H1 (cell line): ENCODE measurements around the gene SPECC1. TPM values are rescaled to one million over a fixed set of nuclear protein-coding genes. Genes with fewer than 3 reads are reported as not detected.

Experiments
- CTCF ChIA-PET: fragments of 300-600 bp; sonication (Branson Sonifier 250); formaldehyde crosslinking; loops from one replicate; lab custom pipeline; 2021; ENCODE audit not compliant: partially characterized antibody; lab: Charles Lee
- POLR2A ChIA-PET: fragments of 300-600 bp; sonication (Branson Sonifier 250); formaldehyde crosslinking; loops from one replicate; lab custom pipeline; 2021; ENCODE audit warnings: inconsistent platforms; ENCODE audit not compliant: partially characterized antibody; lab: Charles Lee
- DNase-seq, 2 experiments: peaks; one replicate each; pipeline versions ENCODE4 v3.0.0 to v3.0.0-alpha.2; 2010 to 2022; ENCODE audit warnings: low spot score in 2 of 2, low read depth in 1 of 2, mixed read lengths in 1 of 2
- FAIRE-seq: peaks from 2 replicates; lab custom pipeline; 2011; peaks lifted over from hg19 to GRCh38; lab: Jason Lieb, UNC
- H2AFZ ChIP-seq: 2 replicates; pipeline ENCODE4 v1.8.1; 2012; ENCODE audit warnings: low read length, inconsistent platforms
- H2AK5ac ChIP-seq: 2 replicates; pipeline ENCODE4 v1.6.1; 2013; ENCODE audit warnings: low read depth, low read length
- H2BK120ac ChIP-seq: replicated peaks from 2 replicates; pipeline ENCODE3; 2013; ENCODE audit warnings: low read depth, low read length, inconsistent platforms
- H2BK12ac ChIP-seq: 2 replicates; pipeline ENCODE4 v1.6.1; 2013; ENCODE audit warnings: low read depth, low read length
- H2BK15ac ChIP-seq: 2 replicates; pipeline ENCODE4 v1.6.1; 2013; ENCODE audit warnings: low read length
- H2BK20ac ChIP-seq: 2 replicates; pipeline ENCODE4 v1.6.1; 2013; ENCODE audit warnings: low read length
- H2BK5ac ChIP-seq: 2 replicates; pipeline ENCODE4 v1.6.1; 2013; ENCODE audit warnings: low read depth, low read length
- H3K14ac ChIP-seq: 2 replicates; pipeline ENCODE4 v1.6.1; 2013; ENCODE audit warnings: inconsistent platforms; ENCODE audit not compliant: insufficient read length
- H3K18ac ChIP-seq: 2 replicates; pipeline ENCODE4 v1.6.1; 2013; ENCODE audit warnings: low read length; ENCODE audit errors: extremely low read depth
- H3K23ac ChIP-seq: 2 replicates; pipeline ENCODE4 v1.6.1; 2013; ENCODE audit warnings: inconsistent platforms; ENCODE audit not compliant: insufficient read length
- H3K23me2 ChIP-seq: 2 replicates; pipeline ENCODE4 v1.6.1; 2013; ENCODE audit warnings: low read depth, low read length
- H3K27ac ChIP-seq: 2 replicates; pipeline ENCODE4 v1.6.1; 2011; ENCODE audit warnings: low read depth, low read length, inconsistent platforms
- H3K27me3 ChIP-seq, 4 experiments: replicated peaks in 1 of 4; 1 replicate in 1 of 4; 2 replicates in 3 of 4; pipeline versions ENCODE4 v1.6.1 to v1.8.1; 2011 to 2013; ENCODE audit warnings: low read length in 3 of 4, mild to moderate bottlenecking in 3 of 4, inconsistent platforms in 2 of 4, mixed read lengths in 2 of 4, moderate library complexity in 1 of 4; ENCODE audit not compliant: control insufficient read depth in 3 of 4, insufficient read depth in 3 of 4; ENCODE audit errors: extremely low read depth in 1 of 4
- H3K36me3 ChIP-seq, 4 experiments: 2 replicates each; pipeline versions ENCODE4 v1.6.1 to v1.8.1; 2011 to 2013; ENCODE audit warnings: mild to moderate bottlenecking in 4 of 4, low read length in 3 of 4, moderate library complexity in 2 of 4, control low read depth in 1 of 4, inconsistent platforms in 1 of 4; ENCODE audit not compliant: insufficient read depth in 4 of 4, control insufficient read depth in 2 of 4
- H3K4ac ChIP-seq: replicated peaks from 2 replicates; pipeline ENCODE3; 2013; ENCODE audit warnings: low read length, low read depth, mixed read lengths, inconsistent platforms; ENCODE audit not compliant: insufficient read length
- H3K4me1 ChIP-seq, 4 experiments: replicated peaks in 1 of 4; 1 replicate in 1 of 4; 2 replicates in 3 of 4; pipeline versions ENCODE4 v1.6.1 to v1.8.1; 2011 to 2013; ENCODE audit warnings: low read length in 3 of 4, inconsistent platforms in 2 of 4, mixed read lengths in 1 of 4; ENCODE audit not compliant: insufficient read depth in 4 of 4, control insufficient read depth in 3 of 4
- H3K4me2 ChIP-seq, 2 experiments: 2 replicates each; pipeline versions ENCODE4 v1.6.1 to v1.8.1; 2011 to 2013; ENCODE audit warnings: low read depth in 2 of 2, low read length in 2 of 2, control low read depth in 1 of 2, inconsistent platforms in 1 of 2, mild to moderate bottlenecking in 1 of 2; ENCODE audit not compliant: insufficient read depth in 1 of 2
- H3K4me3 ChIP-seq, 4 experiments: fragments of 200-600, 300-600 bp in 1 of 4; sonication (generic), shearing (Covaris generic), sonication (Bioruptor Twin) in 1 of 4; 2 replicates each; pipeline versions ENCODE4 v1.5.1 to v1.8.1; 2011 to 2016; ENCODE audit warnings: low read length in 4 of 4, low read depth in 3 of 4, control low read depth in 2 of 4, inconsistent platforms in 2 of 4, mild to moderate bottlenecking in 2 of 4, mixed read lengths in 1 of 4, moderate library complexity in 1 of 4; ENCODE audit not compliant: insufficient read depth in 2 of 4; ENCODE audit errors: extremely low read depth in 1 of 4
- H3K56ac ChIP-seq: replicated peaks from 2 replicates; pipeline ENCODE3; 2013; ENCODE audit warnings: low read depth, mild to moderate bottlenecking, mixed read lengths, low read length, inconsistent platforms; ENCODE audit not compliant: insufficient read length
- H3K79me1 ChIP-seq: 2 replicates; pipeline ENCODE4 v1.6.1; 2013; ENCODE audit warnings: low read depth, low read length, control low read depth
- H3K79me2 ChIP-seq, 2 experiments: 2 replicates each; pipeline versions ENCODE4 v1.6.1 to v1.8.1; 2012 to 2013; ENCODE audit warnings: low read length in 2 of 2, mild to moderate bottlenecking in 2 of 2, inconsistent platforms in 1 of 2; ENCODE audit not compliant: insufficient read depth in 2 of 2, control insufficient read depth in 1 of 2
- H3K9ac ChIP-seq, 4 experiments: replicated peaks in 1 of 4; 1 replicate in 1 of 4; 2 replicates in 3 of 4; pipeline versions ENCODE4 v1.6.1 to v1.8.1; 2011 to 2013; ENCODE audit warnings: low read depth in 3 of 4, low read length in 3 of 4, control low read depth in 2 of 4, mild to moderate bottlenecking in 2 of 4, moderate library complexity in 2 of 4, inconsistent platforms in 1 of 4; ENCODE audit errors: extremely low read depth in 1 of 4
- H3K9me3 ChIP-seq, 2 experiments: 2 replicates each; pipeline versions ENCODE4 v1.6.1 to v1.8.1; 2012 to 2013; ENCODE audit warnings: mild to moderate bottlenecking in 2 of 2, moderate library complexity in 2 of 2, control low read depth in 1 of 2, inconsistent platforms in 1 of 2, low read depth in 1 of 2, low read length in 1 of 2, mixed read lengths in 1 of 2; ENCODE audit not compliant: insufficient read depth in 2 of 2
- H4K20me1 ChIP-seq, 2 experiments: replicated peaks in 1 of 2; 2 replicates each; pipeline versions ENCODE3 to v1.8.1; 2011 to 2013; ENCODE audit warnings: inconsistent platforms in 2 of 2, low read length in 2 of 2, mild to moderate bottlenecking in 1 of 2; ENCODE audit not compliant: insufficient read depth in 2 of 2, control insufficient read depth in 1 of 2
- H4K5ac ChIP-seq: 2 replicates; pipeline ENCODE4 v1.6.1; 2013; ENCODE audit warnings: low read length, low read depth, mixed read lengths, inconsistent platforms; ENCODE audit not compliant: insufficient read length
- H4K8ac ChIP-seq: 2 replicates; pipeline ENCODE4 v1.8.0; 2013; ENCODE audit warnings: mild to moderate bottlenecking, moderate library complexity, low read length, inconsistent platforms; ENCODE audit not compliant: insufficient read depth; ENCODE audit errors: extremely low read depth
- H4K91ac ChIP-seq: replicated peaks from 2 replicates; pipeline ENCODE3; 2013; ENCODE audit warnings: low read length, mixed read lengths, inconsistent platforms; ENCODE audit not compliant: insufficient read length
- ATF2 ChIP-seq: IDR thresholded peaks from 2 replicates; pipeline ENCODE4 v1.6.1; 2012; ENCODE audit warnings: low read length, inconsistent platforms
- ATF3 ChIP-seq: IDR thresholded peaks from 2 replicates; pipeline ENCODE4 v1.6.1; 2011; ENCODE audit warnings: low read depth, mild to moderate bottlenecking, low read length; ENCODE audit not compliant: insufficient read depth
- GTF2F1 ChIP-seq: IDR thresholded peaks from 2 replicates; pipeline ENCODE4 v1.6.1; 2012; ENCODE audit warnings: low read depth, low read length, improper control_type of control experiment, borderline replicate concordance
- JUN ChIP-seq: IDR thresholded peaks from 2 replicates; pipeline ENCODE4 v1.6.1; 2011; ENCODE audit warnings: low read depth, mild to moderate bottlenecking, improper control_type of control experiment, low read length
- KDM4A ChIP-seq: IDR thresholded peaks from one replicate; pipeline ENCODE4 v1.7.1; 2012; ENCODE audit warnings: low read depth, mild to moderate bottlenecking, moderate library complexity, low read length, inconsistent platforms; ENCODE audit not compliant: severe bottlenecking
- MAX ChIP-seq: IDR thresholded peaks from 2 replicates; pipeline ENCODE4 v1.6.1; 2012; ENCODE audit warnings: inconsistent platforms
- NRF1 ChIP-seq: IDR thresholded peaks from 2 replicates; pipeline ENCODE4 v1.6.1; 2011; ENCODE audit warnings: mild to moderate bottlenecking, low read depth, low read length, improper control_type of control experiment
- POLR2AphosphoS5 ChIP-seq: IDR thresholded peaks from 2 replicates; pipeline ENCODE4 v1.6.1; 2011; ENCODE audit warnings: low read depth, low read length
- RBBP5 ChIP-seq: IDR thresholded peaks from 2 replicates; pipeline ENCODE4 v1.7.1; 2012; ENCODE audit warnings: low read depth, mild to moderate bottlenecking, inconsistent platforms, low read length, moderate library complexity, borderline replicate concordance
- SP2 ChIP-seq: IDR thresholded peaks from 2 replicates; pipeline ENCODE4 v1.6.1; 2012; ENCODE audit warnings: mild to moderate bottlenecking, low read length, inconsistent platforms
- WGBS, 2 experiments: shearing (Covaris generic) in 1 of 2; methylation state at CpG; one replicate each; pipeline versions ENCODE4 v1.1.6 to v1.1.7; 2013 to 2015; ENCODE audit warnings: low lambda C conversion rate in 2 of 2, mixed read lengths in 2 of 2, inconsistent platforms in 1 of 2, low coverage in 1 of 2, missing lambda C conversion rate in 1 of 2; ENCODE audit not compliant: insufficient replicate concordance in 2 of 2, insufficient coverage in 1 of 2, insufficient read length in 1 of 2; ENCODE audit errors: extremely low coverage in 1 of 2, missing lambda C conversion rate in 1 of 2; 5-methylcytosine and 5-hydroxymethylcytosine counted together
- polyA plus RNA-seq, 7 experiments: library from polyadenylated mRNA; depleted of rRNA in 3 of 7; stranded (reverse) in 5 of 7; unstranded in 2 of 7; fragments of >200 nt in 5 of 7; fragments of 200-250 nt in 2 of 7; gene quantifications; 1 replicate in 5 of 7; 2 replicates in 1 of 7; 4 replicates in 1 of 7; pipeline versions ENCODE4 v1.2.1 to v1.2.3, GENCODE V29; 2011 to 2013; ENCODE audit warnings: missing spikeins in 2 of 7, mixed read lengths in 2 of 7
- total RNA-seq: library from RNA; stranded (reverse); fragmentation: NEBNext Ultra II Directional; extraction: Animal tissue kit (Norgen Biotek cat#: 25700); gene quantifications from 2 replicates; pipeline ENCODE4 v1.2.1, GENCODE V29; 2021

SPECC1 gene
- total and polyA plus RNA-seq, 2 of the 8 experiments (the other 6 are each of a cell fraction or from before 2014, with no cell fraction given), result 35.8 to 87.9 TPM

GRCh38 chr17:20282526-20283308 is 273.6 kb downstream of the SPECC1 start:
- no peak overlapping the region for H2BK5ac ChIP-seq
- no peak overlapping the region for H4K8ac ChIP-seq
- no peaks in the 10 kb centered on the region for H3K79me2 ChIP-seq
- H3K27ac ChIP-seq, result no peak overlapping the region
- no peak overlapping the region for H3K9ac ChIP-seq
- H3K4me2 ChIP-seq, result no peak overlapping the region
- H3K23me2 ChIP-seq, result no peaks in the 10 kb centered on the region
- no peaks in the 10 kb centered on the region for H3K4me1 ChIP-seq
- H3K4me3 ChIP-seq, result no peak overlapping the region
- no peaks in the 10 kb centered on the region for H3K9me3 ChIP-seq
- no peak for FAIRE-seq
- ChIA-PET CTCF (interaction anchor here (1.8 kb wide), 1 partner anchor 55 kb away, joined by 3 read pairs; no protein-coding TSS in a partner anchor), POLR2A (no interaction called here)
- 92% methylated on average over 9 of the region's 9 CpGs; no CpG with 5 or more reads in 1 of the 2 experiments for WGBS, 2 experiments
- H3K18ac ChIP-seq, result no peak overlapping the region
- no peak overlapping the region for H4K5ac ChIP-seq
- H2BK120ac ChIP-seq, result no peak overlapping the region
- H3K14ac ChIP-seq, result no peak overlapping the region
- no peaks in the 10 kb centered on the region for H4K20me1 ChIP-seq
- no peaks in the 10 kb centered on the region for H3K27me3 ChIP-seq
- no peak overlapping the region for H3K56ac ChIP-seq
- no peak for DNase-seq
- no peak overlapping the region for H4K91ac ChIP-seq
- peaks cover 0 to 2% (median 0%) of the 10 kb centered on the region in 4 experiments; a peak in 5 of 8 replicates for H3K36me3 ChIP-seq
- H2BK20ac ChIP-seq, result no peak overlapping the region
- H2BK12ac ChIP-seq, result no peak overlapping the region
- H2BK15ac ChIP-seq, result no peak overlapping the region
- H2AFZ ChIP-seq, result no peak overlapping the region
- no peaks in the 10 kb centered on the region; the same call in 1 of the 2 replicates for H3K79me1 ChIP-seq
- H3K4ac ChIP-seq, result no peak overlapping the region
- no peak overlapping the region for H3K23ac ChIP-seq
- H2AK5ac ChIP-seq, result no peak overlapping the region
- TF ChIP-seq RBBP5 (no peak), NRF1 (no peak), ATF2 (no peak), POLR2AphosphoS5 (no peak), SP2 (no peak), GTF2F1 (no peak), KDM4A (no peak), MAX (no peak), ATF3 (no peak), JUN (no peak)
